ENCODE results near the gene PTPRK.
A peak's percentile ranks its signal among the peaks of the same experiment; 100 is the strongest.

The PTPRK gene

GRCh38 chr6:128517124-128517523 lies 3.3 kb downstream of the PTPRK start:
- no peaks in the 10 kb centered on the region for H3K27me3 ChIP-seq (ENCODE audit: control insufficient read depth in 1 of 2, insufficient read depth in 1 of 2, low read length in 2 of 2)
- no peak overlapping the region for H3K23ac ChIP-seq (ENCODE audit: low read length in 2 of 2)
- H2BK15ac ChIP-seq (ENCODE audit: low read depth, poor library complexity, severe bottlenecking) = no peak overlapping the region
- no peaks in the 10 kb centered on the region for H3K36me3 ChIP-seq (ENCODE audit: control insufficient read depth in 1 of 2, insufficient read depth in 2 of 2, low read depth in 1 of 2, low read length in 2 of 2)
- H3K4me1 ChIP-seq (ENCODE audit: control insufficient read depth, insufficient read depth, low read depth, low read length) = peaks cover 3% of the 10 kb centered on the region
- no peak overlapping the region for H3K14ac ChIP-seq (ENCODE audit: low read length in 2 of 2)
- no peak overlapping the region for H3K4ac ChIP-seq (ENCODE audit: low read depth in 1 of 2, low read length in 2 of 2)
- H2BK5ac ChIP-seq (ENCODE audit: low read depth, low read length, poor library complexity, severe bottlenecking) = no peak overlapping the region
- peak overlapping the region in 1 of 2 experiments; percentile 71 for H2BK12ac ChIP-seq (ENCODE audit: low read length in 2 of 2)
- H3K79me1 ChIP-seq (replicated peaks; ENCODE audit: low read length, poor library complexity, severe bottlenecking) = peaks cover 2% of the 10 kb centered on the region
- no peak overlapping the region for H3K27ac ChIP-seq (ENCODE audit: low read length, poor library complexity, severe bottlenecking)
- no peak overlapping the region for H3K4me3 ChIP-seq (ENCODE audit: insufficient read depth in 1 of 2, low read depth in 1 of 2, low read length in 2 of 2)
- peak overlapping the region; percentile 57 for H3K4me2 ChIP-seq (ENCODE audit: low read length, poor library complexity, severe bottlenecking)
- WGBS = 92% methylated on average over 2 of the region's 2 CpGs
- H4K8ac ChIP-seq (ENCODE audit: low read length) = no peak overlapping the region
- H4K91ac ChIP-seq (ENCODE audit: low read length) = no peak overlapping the region
- H3K9ac ChIP-seq (ENCODE audit: low read length) = no peak overlapping the region
- no peak overlapping the region for H2AFZ ChIP-seq (ENCODE audit: low read depth, low read length)
- DNase-seq = no peak
- no peaks in the 10 kb centered on the region for H3K9me3 ChIP-seq (ENCODE audit: control insufficient read depth, low read length)
- peak overlapping the region in 1 of 2 experiments; percentile 80 for H3K18ac ChIP-seq (ENCODE audit: low read depth in 1 of 2, low read length in 2 of 2)
- H2AK5ac ChIP-seq (ENCODE audit: low read length, severe bottlenecking) = no peak overlapping the region
- no peak overlapping the region for H2BK120ac ChIP-seq (ENCODE audit: low read depth, low read length)

GRCh38 chr6:128516514-128516898 lies 3.9 kb downstream of the PTPRK start:
- Histone ChIP-seq H2BK5ac (ENCODE audit: low read depth, low read length, poor library complexity, severe bottlenecking) (no peak overlapping the region), H2AK5ac (ENCODE audit: low read length, severe bottlenecking) (no peak overlapping the region), H3K4me2 (ENCODE audit: low read length, poor library complexity, severe bottlenecking) (no peak overlapping the region), H3K4ac (ENCODE audit: low read depth in 1 of 2, low read length in 2 of 2) (no peak overlapping the region), H2BK12ac (ENCODE audit: low read length in 2 of 2) (no peak overlapping the region), H3K23ac (ENCODE audit: low read length in 2 of 2) (no peak overlapping the region), H3K4me1 (ENCODE audit: control insufficient read depth, insufficient read depth, low read depth, low read length) (peaks cover 3% of the 10 kb centered on the region), H4K91ac (ENCODE audit: low read length) (no peak overlapping the region), H2BK15ac (ENCODE audit: low read depth, poor library complexity, severe bottlenecking) (no peak overlapping the region), H3K36me3 (ENCODE audit: control insufficient read depth in 1 of 2, insufficient read depth in 2 of 2, low read depth in 1 of 2, low read length in 2 of 2) (no peaks in the 10 kb centered on the region), H3K27ac (ENCODE audit: low read length, poor library complexity, severe bottlenecking) (peak overlapping the region; percentile 68), H3K27me3 (ENCODE audit: control insufficient read depth in 1 of 2, insufficient read depth in 1 of 2, low read length in 2 of 2) (no peaks in the 10 kb centered on the region), H4K8ac (ENCODE audit: low read length) (no peak overlapping the region), H3K14ac (ENCODE audit: low read length in 2 of 2) (no peak overlapping the region), H3K18ac (ENCODE audit: low read depth in 1 of 2, low read length in 2 of 2) (no peak overlapping the region), H2AFZ (ENCODE audit: low read depth, low read length) (no peak overlapping the region), H3K9me3 (ENCODE audit: control insufficient read depth, low read length) (no peaks in the 10 kb centered on the region), H3K9ac (ENCODE audit: low read length) (no peak overlapping the region), H3K4me3 (ENCODE audit: insufficient read depth in 1 of 2, low read depth in 1 of 2, low read length in 2 of 2) (no peak overlapping the region), H2BK120ac (ENCODE audit: low read depth, low read length) (no peak overlapping the region), H3K79me1 (replicated peaks; ENCODE audit: low read length, poor library complexity, severe bottlenecking) (peaks cover 2% of the 10 kb centered on the region)
- DNase-seq = peak; percentile 62
- WGBS = 0% methylated on average over 1 of the region's 1 CpG

GRCh38 chr6:128515550-128516513 lies 4.6 kb downstream of the PTPRK start:
- H3K4me3 ChIP-seq (ENCODE audit: insufficient read depth in 1 of 2, low read depth in 1 of 2, low read length in 2 of 2) = no peak overlapping the region
- WGBS = 53% methylated on average over 2 of the region's 6 CpGs
- no peak overlapping the region for H4K8ac ChIP-seq (ENCODE audit: low read length)
- H2AK5ac ChIP-seq (ENCODE audit: low read length, severe bottlenecking) = peak overlapping the region; percentile 90
- no peaks in the 10 kb centered on the region for H3K27me3 ChIP-seq (ENCODE audit: control insufficient read depth in 1 of 2, insufficient read depth in 1 of 2, low read length in 2 of 2)
- H3K4ac ChIP-seq (ENCODE audit: low read depth in 1 of 2, low read length in 2 of 2) = no peak overlapping the region
- no peak overlapping the region for H3K18ac ChIP-seq (ENCODE audit: low read depth in 1 of 2, low read length in 2 of 2)
- no peak overlapping the region for H2AFZ ChIP-seq (ENCODE audit: low read depth, low read length)
- H2BK120ac ChIP-seq (ENCODE audit: low read depth, low read length) = no peak overlapping the region
- H3K4me2 ChIP-seq (ENCODE audit: low read length, poor library complexity, severe bottlenecking) = no peak overlapping the region
- H4K91ac ChIP-seq (ENCODE audit: low read length) = no peak overlapping the region
- H3K14ac ChIP-seq (ENCODE audit: low read length in 2 of 2) = no peak overlapping the region
- no peak overlapping the region for H2BK5ac ChIP-seq (ENCODE audit: low read depth, low read length, poor library complexity, severe bottlenecking)
- H3K79me1 ChIP-seq (replicated peaks; ENCODE audit: low read length, poor library complexity, severe bottlenecking) = peaks cover 2% of the 10 kb centered on the region
- H2BK12ac ChIP-seq (ENCODE audit: low read length in 2 of 2) = peak overlapping the region in 1 of 2 experiments; percentile 42
- H3K23ac ChIP-seq (ENCODE audit: low read length in 2 of 2) = no peak overlapping the region
- H3K4me1 ChIP-seq (ENCODE audit: control insufficient read depth, insufficient read depth, low read depth, low read length) = peaks cover 5% of the 10 kb centered on the region
- H2BK15ac ChIP-seq (ENCODE audit: low read depth, poor library complexity, severe bottlenecking) = no peak overlapping the region
- H3K36me3 ChIP-seq (ENCODE audit: control insufficient read depth in 1 of 2, insufficient read depth in 2 of 2, low read depth in 1 of 2, low read length in 2 of 2) = no peaks in the 10 kb centered on the region
- H3K27ac ChIP-seq (ENCODE audit: low read length, poor library complexity, severe bottlenecking) = peak overlapping the region; percentile 68
- DNase-seq = peak; percentile 59
- H3K9me3 ChIP-seq (ENCODE audit: control insufficient read depth, low read length) = no peaks in the 10 kb centered on the region
- H3K9ac ChIP-seq (ENCODE audit: low read length) = no peak overlapping the region

GRCh38 chr6:128513878-128514277 lies 6.5 kb downstream of the PTPRK start:
- Histone ChIP-seq H3K4ac (ENCODE audit: low read depth in 1 of 2, low read length in 2 of 2) (no peak overlapping the region), H4K91ac (ENCODE audit: low read length) (no peak overlapping the region), H3K14ac (ENCODE audit: low read length in 2 of 2) (no peak overlapping the region), H3K9me3 (ENCODE audit: control insufficient read depth, low read length) (no peaks in the 10 kb centered on the region), H3K23ac (ENCODE audit: low read length in 2 of 2) (no peak overlapping the region), H2BK120ac (ENCODE audit: low read depth, low read length) (no peak overlapping the region), H2BK5ac (ENCODE audit: low read depth, low read length, poor library complexity, severe bottlenecking) (no peak overlapping the region), H2AK5ac (ENCODE audit: low read length, severe bottlenecking) (peak overlapping the region; percentile 62), H3K27me3 (ENCODE audit: control insufficient read depth in 1 of 2, insufficient read depth in 1 of 2, low read length in 2 of 2) (no peaks in the 10 kb centered on the region), H3K36me3 (ENCODE audit: control insufficient read depth in 1 of 2, insufficient read depth in 2 of 2, low read depth in 1 of 2, low read length in 2 of 2) (no peaks in the 10 kb centered on the region), H4K8ac (ENCODE audit: low read length) (no peak overlapping the region), H3K4me2 (ENCODE audit: low read length, poor library complexity, severe bottlenecking) (no peak overlapping the region), H3K27ac (ENCODE audit: low read length, poor library complexity, severe bottlenecking) (no peak overlapping the region), H2AFZ (ENCODE audit: low read depth, low read length) (no peak overlapping the region), H2BK15ac (ENCODE audit: low read depth, poor library complexity, severe bottlenecking) (no peak overlapping the region), H3K18ac (ENCODE audit: low read depth in 1 of 2, low read length in 2 of 2) (no peak overlapping the region), H3K79me1 (replicated peaks; ENCODE audit: low read length, poor library complexity, severe bottlenecking) (no peaks in the 10 kb centered on the region), H3K4me1 (ENCODE audit: control insufficient read depth, insufficient read depth, low read depth, low read length) (peaks cover 9% of the 10 kb centered on the region), H3K9ac (ENCODE audit: low read length) (no peak overlapping the region), H2BK12ac (ENCODE audit: low read length in 2 of 2) (no peak overlapping the region), H3K4me3 (ENCODE audit: insufficient read depth in 1 of 2, low read depth in 1 of 2, low read length in 2 of 2) (no peak overlapping the region)
- WGBS = no CpG with 5 or more reads among the region's 3 CpGs
- no peak for DNase-seq
